Stimulated activated CD8-positive, alpha-beta memory T cell treated with anti-CD3 and anti-CD28 coated beads, Interleukin-12 subunit alpha, Interleukin-12 subunit beta, amount 100 ng/mL, for 1 hour (primary cell): Measurements from ENCODE around the gene FES.
"Not testable (repeated sequence)": the region's sequence is repeated elsewhere in the genome, so short reads cannot be mapped to it uniquely, and the experiment has no call there.

ENCODE experiments used
- DNase-seq: peaks from one replicate; pipeline ENCODE4 v3.0.0-alpha.2; 2020; ENCODE audit warnings: low read depth

FES gene

GRCh38 chr15:90891346-90891949, 7.1 kb downstream of the FES start:
- no peak for DNase-seq

- no peak for DNase-seq
Measured at GRCh38 chr15:90892023-90892422, 7.7 kb downstream of the FES start.

- DNase-seq: no peak
Measured at GRCh38 chr15:90892498-90893174, 8.3 kb downstream of the FES start.

GRCh38 chr15:90893175-90894090, 9.1 kb downstream of the FES start:
- no peak for DNase-seq

- no peak for DNase-seq
Measured at GRCh38 chr15:90895571-90896117, 11.3 kb downstream of the FES start.

GRCh38 chr15:90897131-90897655, 12.9 kb downstream of the FES start:
- DNase-seq: not testable (repeated sequence)

GRCh38 chr15:90901175-90902039, 17.1 kb downstream of the FES start:
- DNase-seq: no peak

- peak; percentile 52 for DNase-seq
Measured at GRCh38 chr15:90902040-90902839, 17.9 kb downstream of the FES start.

GRCh38 chr15:90902840-90903732, 18.8 kb downstream of the FES start, which contains the start of gene MAN2A2:
Gene MAN2A2, plus strand, starts transcription at chr15:90903302. Its CDS starts 906 bp downstream, at chr15:90904208.
- peak; percentile 52 for DNase-seq

- DNase-seq: no peak
Measured at GRCh38 chr15:90903733-90904536, 19.6 kb downstream of the FES start.

- DNase-seq: no peak
Measured at GRCh38 chr15:90904746-90905145, 20.4 kb downstream of the FES start.

- DNase-seq: no peak
Measured at GRCh38 chr15:90905306-90906180, 21.2 kb downstream of the FES start.

GRCh38 chr15:90906181-90906849, 22.0 kb downstream of the FES start:
- no peak for DNase-seq

GRCh38 chr15:90907051-90907660, 22.9 kb downstream of the FES start:
- DNase-seq: no peak

GRCh38 chr15:90907838-90908507, 23.7 kb downstream of the FES start:
- no peak for DNase-seq

GRCh38 chr15:90909449-90909848, 25.1 kb downstream of the FES start:
- DNase-seq: not testable (repeated sequence)
